Erythroblast (primary cell): Measurements from ENCODE around the gene RPS6KA2.
A peak's percentile ranks its signal among the peaks of the same experiment; 100 is the strongest.

Experiments used
- GATA1 ChIP-seq: IDR thresholded peaks from 2 replicates; pipeline ENCODE4 v1.6.1; 2011; ENCODE audit warnings: low read depth, mild to moderate bottlenecking, control low read depth, low read length, moderate library complexity
- POLR2A ChIP-seq: IDR thresholded peaks from 2 replicates; pipeline ENCODE4 v1.6.1; 2011; ENCODE audit warnings: mild to moderate bottlenecking, low read length

DNA sequence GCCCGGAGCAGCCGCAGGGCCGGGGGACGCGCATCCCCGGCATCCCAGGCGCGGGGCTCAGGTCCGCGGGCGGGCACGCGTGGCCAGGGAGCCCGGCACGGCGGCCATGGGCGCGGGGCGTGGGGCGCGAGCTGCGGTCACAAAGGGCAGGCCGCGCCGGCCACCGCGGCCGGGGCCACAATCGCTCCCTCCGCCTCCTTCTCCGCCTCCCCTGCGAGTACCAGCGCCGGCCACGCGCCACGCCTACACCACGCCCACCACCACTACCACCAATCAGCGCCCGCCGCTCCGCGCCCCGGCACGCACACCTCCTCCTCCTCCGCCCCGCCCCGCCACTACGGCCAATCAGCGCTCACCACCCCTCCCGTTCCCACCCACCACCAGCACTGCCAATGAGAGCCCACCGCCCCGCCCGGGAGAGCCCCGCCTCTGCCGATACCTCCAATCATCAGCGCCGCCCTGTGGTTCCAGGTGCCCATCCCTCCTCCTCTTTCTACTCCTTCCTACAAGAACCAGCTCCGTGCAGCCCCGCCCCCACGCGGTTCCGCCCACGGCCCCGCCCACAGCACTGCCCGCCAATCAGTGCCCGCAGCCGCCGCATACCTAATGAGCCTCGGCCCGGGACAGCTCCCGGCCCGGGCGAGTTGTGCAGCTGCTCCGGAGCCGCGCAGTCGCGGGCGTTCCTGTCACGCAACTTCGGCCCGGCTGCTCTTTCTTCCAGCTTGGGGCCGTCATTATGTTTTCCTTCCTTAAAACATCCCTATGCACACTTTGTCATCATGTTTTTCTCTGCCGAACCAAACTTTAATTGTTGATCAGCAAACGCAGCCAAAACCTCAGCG, at the start of gene RPS6KA2:
- peak; percentile 33 for TF ChIP-seq POLR2A
- no peak for TF ChIP-seq GATA1
